Measurements from ENCODE around the gene OR5AR1. TPM values are rescaled to one million over a fixed set of nuclear protein-coding genes. Genes with fewer than 3 reads are reported as not detected.

Gene OR5AR1
- total RNA-seq, 1 experiment from 2014 or later, result not detected

DNA sequence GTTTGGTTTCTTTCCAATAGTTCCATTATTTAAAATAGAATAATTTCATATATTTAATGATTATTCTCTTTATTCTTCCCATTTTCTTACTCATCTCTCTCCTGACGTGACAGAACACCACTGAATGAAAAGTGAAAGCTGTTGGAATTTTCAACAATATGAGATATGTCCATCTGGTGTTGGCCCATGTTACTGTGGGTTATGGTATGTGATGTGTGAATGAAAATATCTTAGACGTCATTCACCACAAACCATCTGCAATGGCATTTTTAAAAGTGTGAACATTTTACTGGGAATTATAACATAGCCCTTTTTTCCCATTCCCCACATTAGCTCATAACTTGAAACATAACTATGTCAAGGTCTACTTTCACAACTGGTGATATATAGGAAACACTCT, 37.5 kb upstream of the OR5AR1 start:
- Histone ChIP-seq H3K4me3 (ENCODE audit: low read depth in 2 of 2, low read length in 2 of 2) (no peak overlapping the region), H3K9me3 (ENCODE audit: control insufficient read depth, insufficient read depth, low read depth, low read length) (no peaks in the 10 kb centered on the region), H3K27me3 (ENCODE audit: control insufficient read depth, insufficient read depth, low read length) (no peaks in the 10 kb centered on the region), H3K36me3 (ENCODE audit: control insufficient read depth, insufficient read depth, low read length) (no peaks in the 10 kb centered on the region), H3K4me1 (ENCODE audit: control insufficient read depth, insufficient read depth, low read length) (no peaks in the 10 kb centered on the region), H3K27ac (ENCODE audit: low read length) (no peak overlapping the region)
- no peak for ATAC-seq
- in situ Hi-C loops (cut with HindIII; ENCODE audit: low pct_unique_long_range_greater_than_20kb, low sequenced_read_pairs) (no loop called here), intact Hi-C loops (cut with micrococcal nuclease; ENCODE audit: unreplicated experiment) (no loop called here)
- no peak for DNase-seq (ENCODE audit: low read depth, low spot score)
- no TSS peak for BruUV-seq (replicated peaks)
- CTCF ChIA-PET, result no interaction called here
- no peak for TF ChIP-seq POLR2AphosphoS5 (IDR thresholded peaks at IDR 0.05; ENCODE audit: low read depth, low read length)
- TF ChIP-seq, protein P1, sequence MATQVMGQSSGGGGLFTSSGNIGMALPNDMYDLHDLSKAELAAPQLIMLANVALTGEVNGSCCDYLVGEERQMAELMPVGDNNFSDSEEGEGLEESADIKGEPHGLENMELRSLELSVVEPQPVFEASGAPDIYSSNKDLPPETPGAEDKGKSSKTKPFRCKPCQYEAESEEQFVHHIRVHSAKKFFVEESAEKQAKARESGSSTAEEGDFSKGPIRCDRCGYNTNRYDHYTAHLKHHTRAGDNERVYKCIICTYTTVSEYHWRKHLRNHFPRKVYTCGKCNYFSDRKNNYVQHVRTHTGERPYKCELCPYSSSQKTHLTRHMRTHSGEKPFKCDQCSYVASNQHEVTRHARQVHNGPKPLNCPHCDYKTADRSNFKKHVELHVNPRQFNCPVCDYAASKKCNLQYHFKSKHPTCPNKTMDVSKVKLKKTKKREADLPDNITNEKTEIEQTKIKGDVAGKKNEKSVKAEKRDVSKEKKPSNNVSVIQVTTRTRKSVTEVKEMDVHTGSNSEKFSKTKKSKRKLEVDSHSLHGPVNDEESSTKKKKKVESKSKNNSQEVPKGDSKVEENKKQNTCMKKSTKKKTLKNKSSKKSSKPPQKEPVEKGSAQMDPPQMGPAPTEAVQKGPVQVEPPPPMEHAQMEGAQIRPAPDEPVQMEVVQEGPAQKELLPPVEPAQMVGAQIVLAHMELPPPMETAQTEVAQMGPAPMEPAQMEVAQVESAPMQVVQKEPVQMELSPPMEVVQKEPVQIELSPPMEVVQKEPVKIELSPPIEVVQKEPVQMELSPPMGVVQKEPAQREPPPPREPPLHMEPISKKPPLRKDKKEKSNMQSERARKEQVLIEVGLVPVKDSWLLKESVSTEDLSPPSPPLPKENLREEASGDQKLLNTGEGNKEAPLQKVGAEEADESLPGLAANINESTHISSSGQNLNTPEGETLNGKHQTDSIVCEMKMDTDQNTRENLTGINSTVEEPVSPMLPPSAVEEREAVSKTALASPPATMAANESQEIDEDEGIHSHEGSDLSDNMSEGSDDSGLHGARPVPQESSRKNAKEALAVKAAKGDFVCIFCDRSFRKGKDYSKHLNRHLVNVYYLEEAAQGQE (IDR thresholded peaks at IDR 0.05; ENCODE audit: insufficient read depth in 1 of 2, low read depth in 2 of 2, low read length in 1 of 2), result no peak
- POLR2A ChIA-PET, result no interaction called here

DNA sequence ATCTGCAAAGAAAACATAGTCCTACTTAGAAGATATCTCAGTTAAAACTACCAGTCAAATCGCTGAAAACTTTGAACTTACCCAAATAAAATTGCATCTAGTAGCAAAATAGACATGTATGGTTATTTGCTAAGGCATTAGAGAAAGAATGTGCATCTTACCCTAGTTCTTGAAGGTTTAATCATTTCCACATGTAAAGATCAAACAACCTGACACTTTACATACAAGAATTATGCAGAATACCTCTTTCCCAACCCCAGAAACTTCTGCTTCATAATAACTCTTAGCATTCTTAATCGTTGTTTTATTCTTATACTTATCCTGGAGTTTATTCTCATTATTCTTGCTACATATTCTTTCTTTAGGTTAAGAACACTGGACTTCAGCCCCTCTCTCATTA, 31.2 kb upstream of the OR5AR1 start:
- BruUV-seq (replicated peaks), result no TSS peak
- Histone ChIP-seq H3K27me3 (ENCODE audit: control insufficient read depth, insufficient read depth, low read length) (no peaks in the 10 kb centered on the region), H3K9me3 (ENCODE audit: control insufficient read depth, insufficient read depth, low read depth, low read length) (no peaks in the 10 kb centered on the region), H3K27ac (ENCODE audit: low read length) (no peak overlapping the region), H3K36me3 (ENCODE audit: control insufficient read depth, insufficient read depth, low read length) (no peaks in the 10 kb centered on the region), H3K4me1 (ENCODE audit: control insufficient read depth, insufficient read depth, low read length) (no peaks in the 10 kb centered on the region), H3K4me3 (ENCODE audit: low read depth in 2 of 2, low read length in 2 of 2) (no peak overlapping the region)
- intact Hi-C loops (cut with micrococcal nuclease; ENCODE audit: unreplicated experiment), result no loop called here
- TF ChIP-seq, protein P2, sequence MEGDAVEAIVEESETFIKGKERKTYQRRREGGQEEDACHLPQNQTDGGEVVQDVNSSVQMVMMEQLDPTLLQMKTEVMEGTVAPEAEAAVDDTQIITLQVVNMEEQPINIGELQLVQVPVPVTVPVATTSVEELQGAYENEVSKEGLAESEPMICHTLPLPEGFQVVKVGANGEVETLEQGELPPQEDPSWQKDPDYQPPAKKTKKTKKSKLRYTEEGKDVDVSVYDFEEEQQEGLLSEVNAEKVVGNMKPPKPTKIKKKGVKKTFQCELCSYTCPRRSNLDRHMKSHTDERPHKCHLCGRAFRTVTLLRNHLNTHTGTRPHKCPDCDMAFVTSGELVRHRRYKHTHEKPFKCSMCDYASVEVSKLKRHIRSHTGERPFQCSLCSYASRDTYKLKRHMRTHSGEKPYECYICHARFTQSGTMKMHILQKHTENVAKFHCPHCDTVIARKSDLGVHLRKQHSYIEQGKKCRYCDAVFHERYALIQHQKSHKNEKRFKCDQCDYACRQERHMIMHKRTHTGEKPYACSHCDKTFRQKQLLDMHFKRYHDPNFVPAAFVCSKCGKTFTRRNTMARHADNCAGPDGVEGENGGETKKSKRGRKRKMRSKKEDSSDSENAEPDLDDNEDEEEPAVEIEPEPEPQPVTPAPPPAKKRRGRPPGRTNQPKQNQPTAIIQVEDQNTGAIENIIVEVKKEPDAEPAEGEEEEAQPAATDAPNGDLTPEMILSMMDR (IDR thresholded peaks at IDR 0.05), result no peak
- TF ChIP-seq POLR2AphosphoS5 (IDR thresholded peaks at IDR 0.05; ENCODE audit: low read depth, low read length) (no peak), SIN3A (IDR thresholded peaks at IDR 0.05; ENCODE audit: borderline replicate concordance, insufficient read depth, low read depth, low read length) (no peak), TCF7L2 (IDR thresholded peaks at IDR 0.05; ENCODE audit: low read depth, low read length) (no peak)
- TF ChIP-seq, protein P1 (IDR thresholded peaks at IDR 0.05; ENCODE audit: insufficient read depth in 1 of 2, low read depth in 2 of 2, low read length in 1 of 2), result no peak
- in situ Hi-C loops (cut with HindIII; ENCODE audit: low pct_unique_long_range_greater_than_20kb, low sequenced_read_pairs), result no loop called here
- ATAC-seq (no peak), DNase-seq (ENCODE audit: low read depth, low spot score) (no peak)
- ChIA-PET POLR2A (no interaction called here), CTCF (no interaction called here)

All from Panc1 (cell line).